Measurements from ENCODE around the gene RYR1. TPM values are rescaled to one million over a fixed set of nuclear protein-coding genes. Genes with fewer than 3 reads are reported as not detected.
A peak's percentile ranks its signal among the peaks of the same experiment; 100 is the strongest.
"Not testable (repeated sequence)": the region's sequence is repeated elsewhere in the genome, so short reads cannot be mapped to it uniquely, and the experiment has no call there.

The RYR1 gene
- total RNA-seq, 1 donor from 2014 or later: 4.5 TPM

- DNase-seq: no peak
These were observed 60.9 kb downstream of the RYR1 start for GRCh38 chr19:38494379-38494778.

DNA sequence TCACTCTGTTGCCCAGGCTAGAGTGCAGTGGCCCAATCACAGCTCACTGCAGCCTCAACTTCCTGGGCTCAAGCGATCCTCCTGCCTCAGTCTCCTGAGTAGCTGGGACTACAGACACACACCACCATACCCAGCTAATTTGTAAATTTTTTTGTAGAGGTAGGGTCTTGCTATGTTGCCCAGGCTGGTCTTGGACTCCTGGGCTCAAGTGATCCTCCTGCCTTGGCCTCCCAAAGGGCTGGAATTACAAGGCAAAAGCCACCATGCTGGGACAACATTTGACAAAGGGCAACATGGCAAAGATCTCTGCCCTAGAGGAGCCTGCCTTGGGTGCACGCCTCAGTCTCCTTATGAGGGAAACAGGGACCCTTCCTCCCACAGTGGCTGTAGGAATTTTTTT lies 61.9 kb downstream of the RYR1 start:
- not testable (repeated sequence) for DNase-seq

GRCh38 chr19:38496116-38496515 lies 62.6 kb downstream of the RYR1 start:
- DNase-seq: no peak

DNA sequence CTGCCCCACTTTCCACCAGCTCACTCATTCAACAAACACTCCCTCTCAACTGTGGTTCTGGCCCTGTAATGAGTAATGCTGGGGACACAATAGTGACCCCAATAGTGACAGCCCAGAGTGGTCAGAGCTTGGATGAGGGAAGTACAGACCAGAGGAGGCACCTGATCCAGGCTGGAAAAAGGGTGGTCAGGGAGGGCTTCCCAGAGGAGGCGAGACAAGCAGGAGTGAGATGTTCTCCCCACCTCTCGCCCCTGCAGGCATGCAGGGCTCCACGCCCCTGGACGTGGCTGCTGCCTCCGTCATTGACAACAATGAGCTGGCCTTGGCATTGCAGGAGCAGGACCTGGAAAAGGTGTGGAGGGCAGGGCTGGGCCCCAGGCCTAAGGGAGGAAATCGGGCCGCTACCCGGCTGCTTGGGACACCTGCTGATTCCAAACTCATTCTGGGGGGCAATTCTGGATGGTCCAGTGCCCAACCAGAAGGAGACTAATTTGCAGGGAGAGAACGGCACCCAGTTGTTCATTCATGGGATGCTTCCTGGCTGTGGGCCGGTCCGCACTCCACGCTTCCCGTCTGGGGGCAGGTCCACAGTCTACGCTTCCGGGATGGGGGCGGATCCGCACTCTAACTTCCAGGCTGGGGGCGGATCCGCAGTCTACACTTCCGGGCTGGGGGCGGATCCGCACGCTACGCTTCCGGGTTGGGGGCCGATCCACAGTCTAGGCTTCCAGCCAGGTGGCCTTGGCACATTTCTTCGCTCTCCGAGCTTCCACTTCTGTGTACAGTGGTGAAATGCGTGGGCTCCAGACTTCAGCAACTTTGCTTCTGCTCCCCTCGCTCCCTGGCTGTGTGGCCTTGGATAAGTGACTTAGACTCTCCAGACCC lies 63.4 kb downstream of the RYR1 start:
- no peak for DNase-seq

DNA sequence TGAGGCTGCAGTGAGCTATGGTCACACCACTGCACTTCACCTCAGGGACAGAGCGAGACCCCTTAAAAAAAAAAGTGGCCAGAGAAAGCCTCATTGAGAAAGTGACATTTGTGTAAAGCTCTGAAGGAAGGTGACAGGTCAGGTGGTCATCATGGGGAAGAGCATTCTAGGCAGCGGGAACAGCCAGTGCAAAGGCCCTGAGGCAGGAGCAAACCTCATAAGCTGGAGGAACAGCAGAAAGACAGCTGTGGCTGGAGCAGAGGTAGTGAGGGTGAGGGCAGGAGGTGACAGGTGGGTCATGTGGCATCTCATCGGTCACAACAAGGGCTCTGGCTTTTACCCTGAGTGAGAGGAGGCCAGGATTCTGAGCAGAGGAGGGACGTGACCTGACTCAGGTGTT lies 64.4 kb downstream of the RYR1 start:
- no peak for DNase-seq

DNA sequence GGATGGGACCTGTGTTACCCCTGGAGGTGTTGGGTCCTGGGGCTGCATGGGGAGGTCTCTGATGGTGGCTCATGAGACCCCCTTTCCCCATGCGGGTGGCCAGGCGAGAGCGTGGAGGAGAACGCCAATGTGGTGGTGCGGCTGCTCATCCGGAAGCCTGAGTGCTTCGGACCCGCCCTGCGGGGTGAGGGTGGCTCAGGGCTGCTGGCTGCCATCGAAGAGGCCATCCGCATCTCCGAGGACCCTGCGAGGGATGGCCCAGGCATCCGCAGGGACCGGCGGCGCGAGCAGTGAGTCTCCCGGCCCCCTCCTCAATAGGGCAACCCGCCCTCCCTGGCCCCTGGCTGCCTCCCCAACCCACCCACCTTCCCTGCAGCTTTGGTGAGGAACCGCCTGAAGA lies 66.0 kb downstream of the RYR1 start:
- no peak for DNase-seq

DNA sequence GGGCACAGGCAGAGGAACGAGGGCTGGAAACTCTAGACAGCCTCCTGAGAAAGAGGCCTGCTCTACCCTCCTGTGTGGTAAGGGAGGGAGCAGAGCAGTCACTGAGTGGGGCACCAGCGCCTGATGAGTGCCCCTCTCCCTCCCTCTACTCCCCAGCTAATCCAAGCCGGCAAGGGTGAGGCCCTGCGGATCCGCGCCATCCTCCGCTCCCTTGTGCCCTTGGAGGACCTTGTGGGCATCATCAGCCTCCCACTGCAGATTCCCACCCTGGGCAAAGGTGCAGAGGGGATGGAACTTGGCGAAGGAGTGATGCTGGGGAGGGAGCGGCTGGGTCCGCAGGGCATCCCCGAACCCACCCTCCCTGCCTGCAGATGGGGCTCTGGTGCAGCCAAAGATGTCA lies 67.0 kb downstream of the RYR1 start:
- DNase-seq: no peak

DNA sequence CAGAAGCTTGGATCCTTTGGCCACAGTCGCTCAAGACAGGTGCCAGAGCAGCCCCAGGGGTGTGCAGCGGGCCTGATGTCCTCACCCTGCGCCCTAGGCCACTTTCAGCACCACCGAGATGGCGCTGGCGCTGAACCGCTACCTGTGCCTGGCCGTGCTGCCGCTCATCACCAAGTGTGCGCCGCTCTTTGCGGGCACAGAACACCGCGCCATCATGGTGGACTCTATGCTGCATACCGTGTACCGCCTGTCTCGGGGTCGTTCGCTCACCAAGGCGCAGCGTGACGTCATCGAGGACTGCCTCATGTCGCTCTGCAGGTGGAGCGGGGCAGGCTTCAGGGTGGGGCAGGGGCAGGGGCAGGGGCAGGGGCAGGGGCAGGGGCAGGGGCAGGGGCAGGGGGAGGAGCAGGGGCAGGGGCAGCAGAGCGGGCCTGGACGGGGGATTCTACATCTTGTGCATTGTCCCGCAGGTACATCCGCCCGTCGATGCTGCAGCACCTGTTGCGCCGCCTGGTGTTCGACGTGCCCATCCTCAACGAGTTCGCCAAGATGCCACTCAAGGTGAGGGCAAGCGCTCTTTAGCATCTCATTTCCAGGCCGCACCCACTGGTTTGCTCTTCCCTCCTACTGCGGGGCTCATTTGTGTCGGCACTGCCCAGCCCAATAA lies 69.1 kb downstream of the RYR1 start:
- no peak for DNase-seq

GRCh38 chr19:38503077-38503410 lies 69.6 kb downstream of the RYR1 start:
- no peak for DNase-seq

- no peak for DNase-seq
These were observed 72.5 kb downstream of the RYR1 start for GRCh38 chr19:38505958-38506357.

DNA sequence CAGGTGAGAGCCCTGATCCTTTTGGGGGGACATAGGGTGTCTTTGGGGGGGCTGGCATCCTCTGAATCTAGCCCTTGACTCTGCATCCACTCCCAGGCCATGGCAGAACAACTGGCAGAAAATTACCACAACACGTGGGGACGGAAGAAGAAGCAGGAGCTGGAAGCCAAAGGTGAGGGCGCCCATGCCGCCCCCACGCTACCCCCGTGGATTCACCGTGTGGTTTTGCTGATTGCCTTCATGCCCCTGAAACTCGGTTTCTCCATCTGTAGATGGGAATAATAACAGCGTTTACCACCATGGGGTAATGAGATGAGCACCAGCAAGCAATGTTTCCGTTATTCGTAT lies 72.9 kb downstream of the RYR1 start:
- no peak for DNase-seq

DNA sequence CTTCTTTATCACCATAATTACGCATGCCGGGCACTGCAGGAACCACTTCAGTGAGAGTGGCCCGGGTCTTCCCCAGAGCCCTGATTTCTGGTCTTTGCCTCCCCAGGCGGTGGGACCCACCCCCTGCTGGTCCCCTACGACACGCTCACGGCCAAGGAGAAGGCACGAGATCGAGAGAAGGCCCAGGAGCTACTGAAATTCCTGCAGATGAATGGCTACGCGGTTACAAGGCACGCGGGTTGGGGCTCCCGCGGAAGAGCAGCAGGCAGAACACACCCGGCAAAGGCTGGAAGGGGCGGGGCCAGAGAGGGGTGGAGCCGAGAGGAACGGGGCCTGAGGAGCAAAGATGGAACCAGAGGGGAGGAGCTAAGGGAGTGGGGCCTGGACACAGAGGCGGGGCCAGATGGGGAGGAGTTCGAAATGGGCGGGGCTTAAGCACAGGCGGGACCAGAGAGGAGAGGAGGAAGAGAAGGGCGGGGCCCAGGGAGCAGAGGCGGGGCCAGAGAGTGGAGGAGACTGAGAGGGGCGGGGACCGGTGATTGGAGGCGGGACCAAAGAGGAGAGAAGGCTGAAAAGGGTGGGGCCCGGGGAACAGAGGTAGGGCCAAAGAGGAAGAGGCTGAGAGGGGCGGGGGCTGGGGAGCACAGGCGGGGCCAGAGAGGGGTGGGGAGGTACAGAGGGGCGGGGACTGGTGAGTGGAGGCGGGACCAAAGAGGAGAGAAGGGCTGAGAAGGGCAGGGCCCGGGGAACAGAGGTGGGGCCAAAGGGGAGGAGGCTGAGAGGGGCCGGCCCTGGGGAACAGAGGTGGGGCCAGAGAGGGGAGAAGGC lies 73.4 kb downstream of the RYR1 start:
- peak; percentile 12 for DNase-seq

GRCh38 chr19:38507551-38508127 lies 74.1 kb downstream of the RYR1 start:
- DNase-seq: no peak

- DNase-seq: no peak
These were observed 75.0 kb downstream of the RYR1 start for GRCh38 chr19:38508507-38508906.

GRCh38 chr19:38509027-38509426 lies 75.5 kb downstream of the RYR1 start:
- no peak for DNase-seq

DNA sequence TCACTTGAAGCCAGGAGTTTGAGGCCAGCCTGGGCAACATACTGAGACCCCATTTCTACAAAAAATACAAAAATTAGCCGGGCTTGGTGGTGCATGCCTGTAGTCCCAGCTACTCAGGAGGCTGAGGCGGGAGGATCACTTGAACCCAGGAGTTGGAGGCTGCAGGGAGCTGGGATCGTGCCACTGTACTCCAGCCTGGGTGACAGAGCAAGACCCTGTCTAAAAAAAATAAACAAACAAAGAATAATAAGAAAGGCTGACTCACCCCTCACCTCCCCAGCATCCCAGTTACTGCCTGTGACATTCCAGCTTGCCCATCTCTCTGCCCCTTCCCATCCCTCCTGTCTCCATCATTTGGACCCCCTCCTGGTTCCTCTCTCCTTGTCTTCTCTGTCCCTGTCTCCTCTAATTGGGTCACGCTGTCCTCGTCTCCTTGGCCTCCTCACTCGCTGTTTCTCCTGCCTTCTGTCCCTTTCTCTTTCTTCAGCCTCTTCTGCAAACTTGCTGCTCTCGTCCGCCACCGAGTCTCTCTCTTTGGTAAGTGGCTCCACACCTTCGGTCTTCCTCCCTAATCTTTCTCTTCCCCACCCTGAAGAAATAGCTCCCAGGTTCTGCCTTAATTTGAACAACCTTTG lies 77.7 kb downstream of the RYR1 start:
- no peak for DNase-seq

DNA sequence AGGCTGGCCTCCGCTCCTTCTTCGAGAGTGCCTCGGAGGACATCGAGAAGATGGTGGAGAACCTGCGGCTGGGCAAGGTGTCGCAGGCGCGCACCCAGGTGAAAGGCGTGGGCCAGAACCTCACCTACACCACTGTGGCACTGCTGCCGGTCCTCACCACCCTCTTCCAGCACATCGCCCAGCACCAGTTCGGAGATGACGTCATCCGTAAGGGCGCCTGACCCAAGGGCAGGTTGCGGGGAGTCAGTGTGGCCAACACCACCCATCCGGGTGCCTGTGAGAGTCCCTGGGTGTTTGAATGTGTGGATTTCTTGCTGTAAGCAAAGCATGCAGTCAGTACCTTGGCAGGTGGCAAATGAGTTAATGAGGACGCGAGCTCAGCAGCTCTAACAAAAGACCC lies 78.8 kb downstream of the RYR1 start:
- DNase-seq: no peak

- not testable (repeated sequence) for DNase-seq
These were observed 79.7 kb downstream of the RYR1 start for GRCh38 chr19:38513156-38513555.

DNA sequence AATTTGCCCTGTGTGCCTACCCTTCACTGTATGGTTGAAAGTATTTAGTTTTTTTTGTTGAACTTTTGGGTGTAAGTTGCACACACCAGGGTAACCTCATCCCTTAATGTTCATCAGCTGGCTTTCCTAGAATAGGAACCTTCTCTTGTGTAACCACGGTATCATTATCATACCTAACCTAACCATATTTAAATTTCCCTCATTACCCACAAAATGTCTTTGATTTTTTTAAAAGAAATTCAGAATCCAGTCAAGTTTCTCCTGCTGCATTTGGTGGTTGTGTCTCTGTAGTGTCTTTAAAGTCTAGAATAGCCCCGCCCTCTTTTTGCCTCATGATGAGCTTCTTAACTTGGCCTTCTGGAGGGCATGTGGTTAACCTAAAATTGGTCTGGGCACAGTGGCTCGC lies 80.3 kb downstream of the RYR1 start:
- no peak for DNase-seq

GRCh38 chr19:38514812-38515633 lies 81.5 kb downstream of the RYR1 start:
- DNase-seq: peak; percentile 34

GRCh38 chr19:38515896-38516295 lies 82.4 kb downstream of the RYR1 start:
- no peak for DNase-seq
